PFSK-1 (cell line): ENCODE measurements around the gene PDC.

ENCODE experiments used
- POLR2AphosphoS5 ChIP-seq: IDR thresholded peaks from 2 replicates; pipeline ENCODE4 v1.6.1; 2012; ENCODE audit warnings: low read depth, mild to moderate bottlenecking, control low read depth, low read length, moderate library complexity
- TAF1 ChIP-seq: IDR thresholded peaks from 2 replicates; pipeline ENCODE4 v1.6.1; 2012; ENCODE audit warnings: low read length, control low read depth, borderline replicate concordance; ENCODE audit not compliant: insufficient read depth
- TF ChIP-seq, protein P1 (sequence below), 2 experiments: IDR thresholded peaks; 2 replicates each; pipeline versions ENCODE4 v1.6.1 to v1.8.0; 2011 to 2012; ENCODE audit warnings: low read depth in 2 of 2, low read length in 2 of 2, control low read depth in 1 of 2, inconsistent platforms in 1 of 2, mild to moderate bottlenecking in 1 of 2, moderate library complexity in 1 of 2; ENCODE audit not compliant: insufficient read depth in 1 of 2

DNA sequence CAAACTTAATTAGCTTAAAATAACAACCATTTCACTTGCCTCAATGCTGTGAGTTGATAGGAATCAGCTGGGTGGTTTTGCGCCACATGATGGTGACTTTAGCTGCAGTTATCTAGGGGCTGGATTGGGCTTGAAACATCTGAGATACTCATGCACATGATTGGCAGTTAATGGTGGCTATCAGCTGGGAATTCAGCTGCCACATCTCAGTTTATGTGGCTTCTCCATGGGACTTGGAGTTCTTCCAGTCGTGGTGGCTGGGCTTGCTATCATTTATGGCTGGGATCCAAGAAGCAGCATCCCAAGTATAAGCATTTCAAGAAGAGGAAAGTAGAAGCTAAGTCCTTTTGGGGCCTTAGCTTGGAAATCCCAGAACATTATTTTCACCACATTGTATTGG is 36.4 kb downstream of the PDC start:
- TF ChIP-seq TAF1 (no peak), POLR2AphosphoS5 (no peak)
- TF ChIP-seq, protein P1, sequence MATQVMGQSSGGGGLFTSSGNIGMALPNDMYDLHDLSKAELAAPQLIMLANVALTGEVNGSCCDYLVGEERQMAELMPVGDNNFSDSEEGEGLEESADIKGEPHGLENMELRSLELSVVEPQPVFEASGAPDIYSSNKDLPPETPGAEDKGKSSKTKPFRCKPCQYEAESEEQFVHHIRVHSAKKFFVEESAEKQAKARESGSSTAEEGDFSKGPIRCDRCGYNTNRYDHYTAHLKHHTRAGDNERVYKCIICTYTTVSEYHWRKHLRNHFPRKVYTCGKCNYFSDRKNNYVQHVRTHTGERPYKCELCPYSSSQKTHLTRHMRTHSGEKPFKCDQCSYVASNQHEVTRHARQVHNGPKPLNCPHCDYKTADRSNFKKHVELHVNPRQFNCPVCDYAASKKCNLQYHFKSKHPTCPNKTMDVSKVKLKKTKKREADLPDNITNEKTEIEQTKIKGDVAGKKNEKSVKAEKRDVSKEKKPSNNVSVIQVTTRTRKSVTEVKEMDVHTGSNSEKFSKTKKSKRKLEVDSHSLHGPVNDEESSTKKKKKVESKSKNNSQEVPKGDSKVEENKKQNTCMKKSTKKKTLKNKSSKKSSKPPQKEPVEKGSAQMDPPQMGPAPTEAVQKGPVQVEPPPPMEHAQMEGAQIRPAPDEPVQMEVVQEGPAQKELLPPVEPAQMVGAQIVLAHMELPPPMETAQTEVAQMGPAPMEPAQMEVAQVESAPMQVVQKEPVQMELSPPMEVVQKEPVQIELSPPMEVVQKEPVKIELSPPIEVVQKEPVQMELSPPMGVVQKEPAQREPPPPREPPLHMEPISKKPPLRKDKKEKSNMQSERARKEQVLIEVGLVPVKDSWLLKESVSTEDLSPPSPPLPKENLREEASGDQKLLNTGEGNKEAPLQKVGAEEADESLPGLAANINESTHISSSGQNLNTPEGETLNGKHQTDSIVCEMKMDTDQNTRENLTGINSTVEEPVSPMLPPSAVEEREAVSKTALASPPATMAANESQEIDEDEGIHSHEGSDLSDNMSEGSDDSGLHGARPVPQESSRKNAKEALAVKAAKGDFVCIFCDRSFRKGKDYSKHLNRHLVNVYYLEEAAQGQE (IDR thresholded peaks at IDR 0.05; ENCODE audit: insufficient read depth in 1 of 2, low read depth in 2 of 2, low read length in 2 of 2) = no peak
